HCT116 (cell line): ENCODE data around the gene OR8D4. TPM values are rescaled to one million over a fixed set of nuclear protein-coding genes. Genes with fewer than 3 reads are reported as not detected.

Source experiments
- ATAC-seq: fragments of 200-7000 bp; cut with Tn5 transposase; 2 replicates; pipeline ENCODE4 v1.9.1; 2020; ENCODE audit warnings: mild to moderate bottlenecking, moderate library complexity
- BruUV-seq: library from RNA; stranded (reverse); fragments of 400-500 nt; replicated peaks from 2 replicates; lab custom pipeline; 2021; lab: Mats Ljungman, UMichigan
- CTCF ChIA-PET: fragments of 300-600 bp; sonication (Branson Sonifier 250); formaldehyde crosslinking; loops from one replicate; lab custom pipeline; 2021; ENCODE audit warnings: antibody characterized with exemption; lab: Charles Lee
- POLR2A ChIA-PET: fragments of 300-600, 350-600 bp; sonication (Branson Sonifier 250); formaldehyde crosslinking; loops from one replicate; lab custom pipeline; 2021; ENCODE audit warnings: antibody characterized with exemption; lab: Charles Lee
- RAD21 ChIA-PET, 2 experiments: fragments of 300-600 bp; sonication (Branson Sonifier 250); formaldehyde crosslinking; loops; one replicate each; lab custom pipeline; 2023; ENCODE audit warnings: low total read pairs in 2 of 2; ENCODE audit not compliant: uncharacterized antibody in 2 of 2, unreplicated experiment in 2 of 2, low non-redundant PET in 1 of 2; lab: Charles Lee
- DNase-seq: peaks from one replicate; pipeline ENCODE4 v3.0.0-alpha.2; 2010; ENCODE audit warnings: low read depth, low spot score
- H2AFZ ChIP-seq: fragments of 200-600 bp; shearing (Covaris generic), sonication (generic); 2 replicates; pipeline ENCODE4 v1.6.1; 2017; ENCODE audit warnings: low read depth, mixed run types, mixed read lengths, antibody characterized with exemption, low read length; ENCODE audit not compliant: poor library complexity, severe bottlenecking
- H3K27ac ChIP-seq: 2 replicates; pipeline ENCODE4 v1.5.1; 2012; ENCODE audit warnings: low read depth, low read length
- H3K27me3 ChIP-seq: fragments of 200-600 bp; sonication (generic); 2 replicates; pipeline ENCODE4 v1.6.1; 2016; ENCODE audit warnings: mixed run types, low read length, mixed read lengths; ENCODE audit not compliant: insufficient read depth
- H3K36me3 ChIP-seq, 2 experiments: fragments of 200-500 bp in 1 of 2; fragments of 200-600 bp in 1 of 2; sonication (Bioruptor generic) in 1 of 2; sonication (generic) in 1 of 2; 2 replicates each; pipeline versions ENCODE4 v1.5.1 to v1.6.1; 2014 to 2016; ENCODE audit warnings: low read length in 2 of 2, inconsistent platforms in 1 of 2, mixed read lengths in 1 of 2, mixed run types in 1 of 2; ENCODE audit not compliant: insufficient read depth in 2 of 2, control insufficient read depth in 1 of 2
- H3K4me1 ChIP-seq, 2 experiments: fragments of 200-600 bp in 1 of 2; sonication (generic) in 1 of 2; 2 replicates each; pipeline versions ENCODE4 v1.5.1 to v1.6.1; 2012 to 2017; ENCODE audit warnings: low read length in 2 of 2, inconsistent platforms in 1 of 2, mild to moderate bottlenecking in 1 of 2, mixed read lengths in 1 of 2, mixed run types in 1 of 2, moderate library complexity in 1 of 2; ENCODE audit not compliant: insufficient read depth in 2 of 2, control insufficient read depth in 1 of 2
- H3K4me2 ChIP-seq: fragments of 200-600 bp; sonication (generic); 2 replicates; pipeline ENCODE4 v1.6.1; 2017; ENCODE audit warnings: mixed run types, low read length, mixed read lengths
- H3K4me3 ChIP-seq, 2 experiments: fragments of 200-600 bp in 1 of 2; sonication (generic) in 1 of 2; replicated peaks in 1 of 2; 2 replicates each; pipeline ENCODE4 v1.5.1; 2011 to 2016; ENCODE audit warnings: low read length in 2 of 2, control low read depth in 1 of 2, low read depth in 1 of 2, mild to moderate bottlenecking in 1 of 2, mixed read lengths in 1 of 2, mixed run types in 1 of 2
- H3K79me2 ChIP-seq: fragments of 200-600 bp; sonication (generic); 2 replicates; pipeline ENCODE4 v1.6.1; 2017; ENCODE audit warnings: mild to moderate bottlenecking, mixed run types, low read length, moderate library complexity, mixed read lengths; ENCODE audit not compliant: insufficient read depth
- H3K9ac ChIP-seq: fragments of 200-600 bp; sonication (generic); 2 replicates; pipeline ENCODE4 v1.6.1; 2016; ENCODE audit warnings: low read length, mixed read lengths
- H3K9me2 ChIP-seq: fragments of 200-600 bp; sonication (generic), shearing (Covaris generic); 2 replicates; pipeline ENCODE4 v1.6.1; 2017; ENCODE audit warnings: mixed run types, mild to moderate bottlenecking, moderate library complexity; ENCODE audit not compliant: insufficient read depth
- H3K9me3 ChIP-seq, 2 experiments: fragments of 200-500 bp in 1 of 2; fragments of 200-600 bp in 1 of 2; sonication (Bioruptor generic) in 1 of 2; sonication (generic) in 1 of 2; 2 replicates each; pipeline ENCODE4 v1.6.1; 2014 to 2017; ENCODE audit warnings: low read length in 2 of 2, mixed read lengths in 2 of 2, inconsistent platforms in 1 of 2, low read depth in 1 of 2, mild to moderate bottlenecking in 1 of 2, mixed run types in 1 of 2, moderate library complexity in 1 of 2; ENCODE audit not compliant: control insufficient read depth in 1 of 2, insufficient read depth in 1 of 2
- H4K20me1 ChIP-seq: fragments of 200-600 bp; sonication (generic), shearing (Covaris generic); 2 replicates; pipeline ENCODE4 v1.6.1; 2017; ENCODE audit warnings: mixed run types, mild to moderate bottlenecking, moderate library complexity; ENCODE audit not compliant: insufficient read depth
- CBX3 ChIP-seq: IDR thresholded peaks from 2 replicates; pipeline ENCODE4 v1.6.1; 2012; ENCODE audit warnings: low read depth
- CEBPB ChIP-seq: IDR thresholded peaks from 2 replicates; pipeline ENCODE4 v1.6.1; 2012; ENCODE audit warnings: low read depth
- EGR1 ChIP-seq: IDR thresholded peaks from 2 replicates; pipeline ENCODE4 v1.6.1; 2012; ENCODE audit warnings: low read depth
- ELF1 ChIP-seq: IDR thresholded peaks from 2 replicates; pipeline ENCODE4 v1.6.1; 2012; ENCODE audit warnings: low read depth, borderline replicate concordance
- FOSL1 ChIP-seq: IDR thresholded peaks from 2 replicates; pipeline ENCODE4 v1.6.1; 2012; ENCODE audit warnings: low read depth
- JUND ChIP-seq: IDR thresholded peaks from 2 replicates; pipeline ENCODE4 v1.6.1; 2012
- POLR2AphosphoS5 ChIP-seq: IDR thresholded peaks from 2 replicates; pipeline ENCODE4 v1.6.1; 2011; ENCODE audit warnings: mild to moderate bottlenecking, low read depth, low read length, moderate library complexity
- RAD21 ChIP-seq: IDR thresholded peaks from 2 replicates; pipeline ENCODE4 v1.6.1; 2012; ENCODE audit warnings: low read depth, mild to moderate bottlenecking
- SIN3A ChIP-seq: IDR thresholded peaks from 2 replicates; pipeline ENCODE4 v1.6.1; 2012; ENCODE audit warnings: low read depth
- SRF ChIP-seq: IDR thresholded peaks from 2 replicates; pipeline ENCODE4 v1.6.1; 2012; ENCODE audit warnings: low read depth
- TCF7L2 ChIP-seq: IDR thresholded peaks from 2 replicates; pipeline ENCODE4 v1.7.0; 2011; ENCODE audit warnings: borderline replicate concordance, inconsistent platforms; ENCODE audit not compliant: insufficient read depth, insufficient read length; ENCODE audit errors: extremely low read depth
- ZFX ChIP-seq: fragments of 450-650 bp; IDR thresholded peaks from 2 replicates; pipeline ENCODE4 v1.6.1; 2017
- ZNF274 ChIP-seq: fragments of 200-500 bp; sonication (Bioruptor generic); IDR thresholded peaks from 2 replicates; pipeline ENCODE4 v1.6.1; 2014; ENCODE audit warnings: mild to moderate bottlenecking, low read depth, low read length, inconsistent platforms
- intact Hi-C: fragments of 100-400 bp; cut with micrococcal nuclease; formaldehyde crosslinking; loops from 2 replicates; pipeline ENCODE4 v1.10.0; 2022
- total RNA-seq: library from RNA; stranded (reverse); gene quantifications from one replicate; pipeline ENCODE4 v1.2.1, GENCODE V29; 2021; ENCODE audit not compliant: unreplicated experiment

The OR8D4 gene
- total RNA-seq, 1 experiment from 2014 or later = not detected

DNA sequence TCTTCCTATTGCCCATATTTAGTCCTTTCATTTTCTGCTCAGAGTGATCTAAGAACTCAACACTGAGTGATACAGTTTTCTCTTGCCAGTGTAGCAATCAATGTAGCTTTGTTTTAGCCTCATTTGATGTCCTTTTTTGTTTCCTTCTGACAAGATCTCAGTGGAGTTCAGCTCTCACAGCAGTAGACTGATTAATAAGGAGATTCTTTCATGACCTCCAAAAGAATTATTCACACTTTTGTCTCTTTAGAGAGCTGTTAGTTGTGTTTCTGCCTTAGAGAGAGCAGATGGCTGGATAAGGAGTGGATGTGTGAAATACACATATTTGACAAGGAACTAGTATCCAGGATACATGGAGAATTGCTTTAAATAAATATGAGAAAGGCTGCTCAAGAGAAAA, 9.9 kb upstream of the OR8D4 start:
- intact Hi-C loops = no loop called here
- H4K20me1 ChIP-seq = no peaks in the 10 kb centered on the region

DNA sequence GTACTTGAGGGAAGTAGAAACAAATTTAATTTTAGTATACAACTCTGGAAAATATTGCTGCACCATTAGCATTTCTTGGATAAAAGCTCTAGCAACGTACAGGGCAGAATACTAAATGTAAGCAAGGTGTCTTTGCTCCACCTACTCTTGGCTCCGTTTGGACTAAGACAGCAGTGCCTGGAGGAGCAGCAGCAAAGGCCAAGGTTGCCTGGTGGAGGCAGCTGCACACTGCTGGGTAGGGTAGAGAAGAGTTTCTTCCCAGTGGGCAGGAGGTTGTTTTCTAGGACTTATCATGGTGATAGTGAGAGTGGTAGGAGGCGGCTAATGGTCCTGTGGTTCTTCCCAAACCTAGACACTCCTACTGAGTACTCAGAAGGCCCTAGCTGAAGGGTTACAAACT, 2.2 kb upstream of the OR8D4 start:
- H3K79me2 ChIP-seq = no peaks in the 10 kb centered on the region
- no peak overlapping the region for H3K4me3 ChIP-seq
- ChIA-PET CTCF (no interaction called here), RAD21 (no interaction called here), POLR2A (no interaction called here)
- no peak for ATAC-seq
- TF ChIP-seq EGR1 (no peak), ZFX (no peak), CEBPB (no peak), JUND (no peak), ZNF274 (no peak), FOSL1 (no peak), CBX3 (no peak), SRF (no peak)
- H3K36me3 ChIP-seq = no peaks in the 10 kb centered on the region
- intact Hi-C loops = no loop called here
- DNase-seq = no peak
- BruUV-seq = no TSS peak
- H3K4me1 ChIP-seq = no peaks in the 10 kb centered on the region
- no peak overlapping the region for H3K27ac ChIP-seq
- H4K20me1 ChIP-seq = no peaks in the 10 kb centered on the region; the same call in 1 of the 2 replicates
- H3K4me2 ChIP-seq = no peak overlapping the region
- no peaks in the 10 kb centered on the region for H3K9me2 ChIP-seq
- H3K9me3 ChIP-seq = no peaks in the 10 kb centered on the region
- no peak overlapping the region for H3K9ac ChIP-seq
- no peak overlapping the region for H2AFZ ChIP-seq
- H3K27me3 ChIP-seq = peaks cover 9% of the 10 kb centered on the region; the same call in 1 of the 2 replicates

More for the DNA sequence above, 9.9 kb upstream of the OR8D4 start:
- Histone ChIP-seq H3K4me2 (no peak overlapping the region), H3K4me3 (no peak overlapping the region), H3K9me3 (no peaks in the 10 kb centered on the region), H3K27me3 (peaks cover 26% of the 10 kb centered on the region), H3K27ac (no peak overlapping the region), H3K36me3 (no peaks in the 10 kb centered on the region), H3K9ac (no peak overlapping the region), H3K4me1 (no peaks in the 10 kb centered on the region), H3K9me2 (no peaks in the 10 kb centered on the region), H2AFZ (no peak overlapping the region), H3K79me2 (no peaks in the 10 kb centered on the region)
- ChIA-PET RAD21 (no interaction called here), CTCF (no interaction called here), POLR2A (no interaction called here)
- no TSS peak for BruUV-seq
- TF ChIP-seq TCF7L2 (no peak), SIN3A (no peak), RAD21 (no peak), ELF1 (no peak), JUND (no peak), CBX3 (no peak), POLR2AphosphoS5 (no peak)
- DNase-seq (no peak), ATAC-seq (no peak)
